HG02870 (cell line): ENCODE measurements around the gene USP6NL.
"Not testable (repeated sequence)": the region's sequence is repeated elsewhere in the genome, so short reads cannot be mapped to it uniquely, and the experiment has no call there.

Experiments
- ATAC-seq: cut with Tn5 transposase; IDR thresholded peaks from one replicate; pipeline ENCODE4 v1.9.1; 2021; ENCODE audit warnings: mild to moderate bottlenecking, moderate library complexity; ENCODE audit not compliant: unreplicated experiment

The USP6NL gene

GRCh38 chr10:11521860-11522259 is 89.6 kb downstream of the USP6NL start:
- no peak for ATAC-seq

- no peak for ATAC-seq
Observed at GRCh38 chr10:11520892-11521291, 90.6 kb downstream of the USP6NL start.

- ATAC-seq: peak; percentile 63
Observed at GRCh38 chr10:11517150-11517549, 94.3 kb downstream of the USP6NL start.

- peak; percentile 66 for ATAC-seq
Observed at GRCh38 chr10:11516431-11516746, 95.1 kb downstream of the USP6NL start.

GRCh38 chr10:11515596-11516430 is 95.6 kb downstream of the USP6NL start:
- ATAC-seq: peak; percentile 46

- no peak for ATAC-seq
Observed at GRCh38 chr10:11513727-11514126, 97.7 kb downstream of the USP6NL start.

- no peak for ATAC-seq
Observed at GRCh38 chr10:11512596-11512995, 98.9 kb downstream of the USP6NL start.

GRCh38 chr10:11511321-11511720 is 100.1 kb downstream of the USP6NL start:
- no peak for ATAC-seq

- no peak for ATAC-seq
Observed at GRCh38 chr10:11510736-11511135, 100.7 kb downstream of the USP6NL start.

GRCh38 chr10:11510281-11510680 is 101.2 kb downstream of the USP6NL start:
- no peak for ATAC-seq

- no peak for ATAC-seq
Observed at GRCh38 chr10:11509036-11509435, 102.4 kb downstream of the USP6NL start.

GRCh38 chr10:11506247-11506789 is 105.1 kb downstream of the USP6NL start:
- no peak for ATAC-seq

GRCh38 chr10:11505639-11506038 is 105.8 kb downstream of the USP6NL start:
- peak; percentile 74 for ATAC-seq

GRCh38 chr10:11504566-11505285 is 106.7 kb downstream of the USP6NL start:
- ATAC-seq: no peak

GRCh38 chr10:11501600-11501999 is 109.8 kb downstream of the USP6NL start:
- ATAC-seq: no peak

- ATAC-seq: no peak
Observed at GRCh38 chr10:11499425-11500071, 111.9 kb downstream of the USP6NL start.

GRCh38 chr10:11498399-11498798 is 113.1 kb downstream of the USP6NL start:
- no peak for ATAC-seq

GRCh38 chr10:11494923-11495322 is 116.5 kb downstream of the USP6NL start:
- not testable (repeated sequence) for ATAC-seq

GRCh38 chr10:11493646-11494045 is 117.8 kb downstream of the USP6NL start:
- ATAC-seq: no peak

- no peak for ATAC-seq
Observed at GRCh38 chr10:11491087-11491486, 120.4 kb downstream of the USP6NL start.

GRCh38 chr10:11489591-11489990 is 121.9 kb downstream of the USP6NL start:
- no peak for ATAC-seq

- no peak for ATAC-seq
Observed at GRCh38 chr10:11488126-11488525, 123.3 kb downstream of the USP6NL start.
